HUES6 (cell line): ENCODE measurements around the gene GHSR.
"Not testable (repeated sequence)": the region's sequence is repeated elsewhere in the genome, so short reads cannot be mapped to it uniquely, and the experiment has no call there.

Experiments
- H3K27ac ChIP-seq: 2 replicates; pipeline ENCODE4 v1.7.0; 2013; ENCODE audit warnings: low read depth, mild to moderate bottlenecking, low read length, inconsistent platforms
- H3K27me3 ChIP-seq: 2 replicates; pipeline ENCODE4 v1.6.1; 2013; ENCODE audit warnings: low read length; ENCODE audit not compliant: control insufficient read depth, insufficient read depth
- H3K36me3 ChIP-seq: 2 replicates; pipeline ENCODE4 v1.6.1; 2013; ENCODE audit warnings: low read length; ENCODE audit not compliant: control insufficient read depth, insufficient read depth
- H3K4me1 ChIP-seq: 2 replicates; pipeline ENCODE4 v1.6.1; 2013; ENCODE audit warnings: low read length; ENCODE audit not compliant: control insufficient read depth, insufficient read depth
- H3K4me3 ChIP-seq: 2 replicates; pipeline ENCODE4 v1.5.1; 2013; ENCODE audit warnings: low read depth, low read length
- H3K9ac ChIP-seq: one replicate; pipeline ENCODE4 v1.6.1; 2013; ENCODE audit warnings: mild to moderate bottlenecking, low read length
- H3K9me3 ChIP-seq: 2 replicates; pipeline ENCODE4 v1.6.1; 2013; ENCODE audit warnings: low read depth, low read length; ENCODE audit not compliant: control insufficient read depth, insufficient read depth

Gene GHSR, protein sequence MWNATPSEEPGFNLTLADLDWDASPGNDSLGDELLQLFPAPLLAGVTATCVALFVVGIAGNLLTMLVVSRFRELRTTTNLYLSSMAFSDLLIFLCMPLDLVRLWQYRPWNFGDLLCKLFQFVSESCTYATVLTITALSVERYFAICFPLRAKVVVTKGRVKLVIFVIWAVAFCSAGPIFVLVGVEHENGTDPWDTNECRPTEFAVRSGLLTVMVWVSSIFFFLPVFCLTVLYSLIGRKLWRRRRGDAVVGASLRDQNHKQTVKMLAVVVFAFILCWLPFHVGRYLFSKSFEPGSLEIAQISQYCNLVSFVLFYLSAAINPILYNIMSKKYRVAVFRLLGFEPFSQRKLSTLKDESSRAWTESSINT

DNA sequence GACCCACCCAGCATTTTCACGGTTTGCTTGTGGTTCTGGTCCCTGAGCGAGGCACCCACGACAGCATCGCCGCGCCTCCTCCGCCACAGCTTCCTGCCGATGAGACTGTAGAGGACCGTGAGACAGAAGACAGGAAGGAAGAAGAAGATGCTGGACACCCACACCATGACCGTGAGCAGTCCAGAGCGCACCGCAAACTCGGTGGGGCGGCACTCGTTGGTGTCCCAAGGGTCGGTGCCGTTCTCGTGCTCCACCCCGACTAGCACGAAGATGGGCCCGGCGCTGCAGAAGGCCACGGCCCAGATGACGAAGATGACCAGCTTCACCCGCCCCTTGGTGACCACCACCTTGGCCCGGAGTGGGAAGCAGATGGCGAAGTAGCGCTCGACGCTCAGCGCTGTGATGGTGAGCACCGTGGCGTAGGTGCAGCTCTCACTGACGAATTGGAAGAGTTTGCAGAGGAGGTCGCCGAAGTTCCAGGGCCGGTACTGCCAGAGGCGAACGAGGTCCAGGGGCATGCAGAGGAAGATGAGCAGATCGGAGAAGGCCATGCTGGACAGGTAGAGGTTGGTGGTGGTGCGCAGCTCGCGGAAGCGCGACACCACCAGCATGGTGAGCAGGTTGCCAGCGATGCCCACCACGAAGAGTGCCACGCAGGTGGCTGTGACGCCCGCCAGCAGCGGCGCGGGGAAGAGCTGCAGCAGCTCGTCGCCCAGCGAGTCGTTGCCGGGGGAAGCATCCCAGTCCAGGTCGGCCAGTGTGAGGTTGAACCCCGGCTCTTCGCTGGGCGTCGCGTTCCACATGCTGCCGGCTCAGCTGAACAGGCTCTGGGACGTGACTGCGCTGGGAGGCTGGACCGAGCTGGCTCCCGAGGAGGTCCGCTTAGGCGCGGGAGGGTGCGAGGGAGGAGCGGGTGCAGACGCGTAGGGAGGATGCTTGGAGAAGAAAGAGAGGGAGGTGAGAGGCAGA, at the start of gene GHSR:
TSS of gene GHSR (minus strand) at position 846 of the 969 bp plus-strand sequence. CDS start at position 803, 43 bp downstream.
- no peak within 1 kb of the TSS for H3K9ac ChIP-seq
- peaks cover 16% of the 10 kb centered on the region; the same call in 1 of the 2 replicates for H3K4me1 ChIP-seq
- peaks cover 83% of the 10 kb centered on the region for H3K27me3 ChIP-seq
- no peaks in the 10 kb centered on the region for H3K9me3 ChIP-seq
- no peaks in the 10 kb centered on the region for H3K36me3 ChIP-seq
- no peak within 1 kb of the TSS for H3K27ac ChIP-seq
- peak within 1 kb of the TSS; percentile 47 for H3K4me3 ChIP-seq

DNA sequence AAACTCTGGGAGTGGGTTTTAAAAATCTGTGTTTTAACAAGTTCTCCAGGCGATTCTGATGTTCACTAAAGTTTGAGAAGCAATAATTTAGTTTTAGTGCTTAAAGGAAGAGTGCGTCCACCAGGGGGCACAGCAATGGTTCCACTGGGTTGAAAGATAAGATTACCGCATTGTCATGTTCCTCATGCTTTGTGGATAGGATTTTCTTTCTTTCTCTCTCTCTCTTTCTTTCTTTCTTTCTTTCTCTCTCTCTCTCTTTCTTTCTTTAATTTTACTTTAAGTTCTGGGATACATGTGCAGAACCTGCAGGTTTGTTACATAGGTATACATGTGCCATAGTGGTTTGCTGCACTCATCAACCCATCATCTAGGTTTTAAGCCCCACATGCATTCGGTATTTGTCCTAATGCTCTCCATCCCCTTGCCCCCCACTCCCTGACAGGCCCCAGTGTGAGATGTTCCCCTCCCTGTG, 42.0 kb upstream of the GHSR start:
- not testable (repeated sequence) for H3K4me3 ChIP-seq, H3K9me3 ChIP-seq, H3K27ac ChIP-seq, H3K4me1 ChIP-seq, H3K9ac ChIP-seq, H3K27me3 ChIP-seq, H3K36me3 ChIP-seq

DNA sequence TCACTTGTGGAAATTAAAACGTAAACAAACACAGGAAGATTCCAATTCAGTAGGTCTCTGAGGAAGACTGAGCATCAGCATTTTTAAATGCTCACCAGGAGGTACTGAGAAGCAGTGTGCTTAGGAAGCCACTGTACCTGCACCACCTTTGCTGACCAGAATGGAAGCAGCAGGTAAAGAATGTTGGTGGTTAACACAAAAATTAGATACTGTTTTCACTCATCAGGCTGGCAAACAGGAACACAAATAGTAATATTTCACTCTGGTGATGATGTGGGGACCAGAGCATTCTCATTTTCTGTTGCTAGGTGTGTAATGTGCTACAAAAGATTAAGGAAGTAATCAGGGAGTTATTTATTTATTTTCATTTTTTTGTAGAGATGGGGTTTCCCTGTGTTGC, 29.9 kb upstream of the GHSR start:
- H3K27ac ChIP-seq, result no peak overlapping the region
- H3K9me3 ChIP-seq, result no peaks in the 10 kb centered on the region
- H3K27me3 ChIP-seq, result no peaks in the 10 kb centered on the region

DNA sequence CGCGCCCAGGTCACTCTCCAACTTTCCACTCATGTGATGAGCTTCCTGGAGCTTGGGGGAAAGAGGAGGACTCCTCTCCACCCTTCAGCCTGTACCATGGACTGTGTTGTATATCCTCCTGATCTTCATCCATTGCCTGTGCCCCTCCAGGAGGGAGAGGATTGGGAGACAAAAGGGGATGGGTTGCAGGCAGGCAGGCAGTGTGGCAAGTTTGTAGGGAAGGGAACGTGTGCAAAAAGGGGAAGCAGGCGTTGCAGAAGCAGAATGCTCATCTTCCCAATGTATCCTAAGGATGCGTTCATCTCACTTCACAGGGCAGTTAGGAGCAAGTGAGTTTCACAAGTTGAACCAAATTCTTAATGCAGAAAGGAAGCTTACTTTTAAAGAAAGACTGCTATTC, 28.1 kb upstream of the GHSR start:
- no peaks in the 10 kb centered on the region for H3K9me3 ChIP-seq
- no peak overlapping the region for H3K9ac ChIP-seq
- no peaks in the 10 kb centered on the region for H3K36me3 ChIP-seq
- no peak overlapping the region for H3K4me3 ChIP-seq
- no peak overlapping the region for H3K27ac ChIP-seq
- H3K4me1 ChIP-seq, result 0 out of 2 replicates have a peak, but pooled peaks cover 4% of the 10 kb centered on the region
- H3K27me3 ChIP-seq, result no peaks in the 10 kb centered on the region

More for the DNA sequence above, 29.9 kb upstream of the GHSR start:
- no peak overlapping the region for H3K4me3 ChIP-seq
- H3K4me1 ChIP-seq, result 0 out of 2 replicates have a peak, but pooled peaks cover 4% of the 10 kb centered on the region
- H3K9ac ChIP-seq, result no peak overlapping the region
- no peaks in the 10 kb centered on the region for H3K36me3 ChIP-seq

DNA sequence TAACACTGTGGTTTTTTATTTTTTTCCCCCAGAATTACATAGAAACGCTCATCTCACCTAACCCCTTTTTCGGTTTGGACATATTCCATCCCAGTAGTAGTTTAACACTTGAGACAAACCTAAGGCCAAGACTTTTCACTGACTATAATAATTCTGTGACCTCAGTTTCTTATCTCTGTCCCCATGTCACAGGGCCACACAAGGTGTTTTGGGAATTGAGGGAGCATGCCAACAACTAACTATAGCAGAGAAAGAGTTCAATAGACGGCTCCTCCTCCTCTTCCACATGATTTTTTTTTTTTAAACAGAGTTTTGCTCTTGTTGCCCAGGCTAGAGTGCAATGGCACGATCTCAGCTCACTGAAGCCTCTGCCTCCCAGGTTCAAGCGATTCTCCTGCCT, 27.4 kb upstream of the GHSR start:
- Histone ChIP-seq H3K9ac (no peak overlapping the region), H3K27me3 (no peaks in the 10 kb centered on the region), H3K4me3 (no peak overlapping the region), H3K9me3 (no peaks in the 10 kb centered on the region), H3K27ac (no peak overlapping the region), H3K4me1 (0 out of 2 replicates have a peak, but pooled peaks cover 4% of the 10 kb centered on the region), H3K36me3 (no peaks in the 10 kb centered on the region)

DNA sequence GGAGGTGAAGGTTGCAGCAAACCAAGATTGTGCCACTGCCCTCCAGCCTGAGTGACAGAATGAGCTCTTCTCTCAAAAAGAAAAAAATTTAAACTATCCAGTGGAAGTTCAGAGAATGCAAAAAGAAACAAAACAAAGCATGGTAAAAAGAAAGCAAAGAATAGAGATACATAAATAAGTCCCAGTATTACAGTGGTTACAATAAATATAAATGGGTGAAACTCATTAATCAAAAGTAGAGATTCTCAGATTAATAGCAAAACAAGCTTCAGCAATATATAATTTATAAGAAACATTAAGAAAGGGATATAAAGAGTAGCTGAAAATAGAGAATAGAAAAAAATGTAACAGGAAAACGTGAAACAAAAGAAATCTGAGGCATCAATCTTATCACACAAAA, 23.6 kb upstream of the GHSR start:
- H3K36me3 ChIP-seq, result no peaks in the 10 kb centered on the region
- H3K4me1 ChIP-seq, result 0 out of 2 replicates have a peak, but pooled peaks cover 4% of the 10 kb centered on the region
- H3K9ac ChIP-seq, result no peak overlapping the region
- H3K4me3 ChIP-seq, result no peak overlapping the region
- no peaks in the 10 kb centered on the region for H3K9me3 ChIP-seq
- no peak overlapping the region for H3K27ac ChIP-seq
- no peaks in the 10 kb centered on the region for H3K27me3 ChIP-seq

DNA sequence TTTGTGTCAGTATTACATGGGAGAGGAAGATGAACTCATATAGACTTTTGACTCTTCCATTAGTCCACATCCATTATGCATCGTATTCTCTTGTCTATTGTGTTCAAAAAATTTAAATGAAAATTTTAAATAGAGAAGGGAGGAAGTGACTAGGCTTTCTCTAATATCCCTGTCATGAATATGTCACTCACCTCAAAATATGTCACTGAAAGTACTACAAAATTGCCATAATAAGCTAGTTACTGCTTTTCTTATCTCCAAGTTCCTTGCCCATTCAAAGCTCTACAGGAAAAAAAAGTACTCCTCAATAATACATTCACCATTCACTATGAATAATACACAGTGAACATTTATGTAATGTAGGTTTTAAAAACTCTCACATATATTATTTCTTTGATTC, 22.3 kb upstream of the GHSR start:
- no peaks in the 10 kb centered on the region for H3K27me3 ChIP-seq
- no peaks in the 10 kb centered on the region for H3K9me3 ChIP-seq
- no peaks in the 10 kb centered on the region for H3K36me3 ChIP-seq
- H3K4me3 ChIP-seq, result no peak overlapping the region
- H3K9ac ChIP-seq, result no peak overlapping the region
- no peaks in the 10 kb centered on the region for H3K4me1 ChIP-seq
- no peak overlapping the region for H3K27ac ChIP-seq

DNA sequence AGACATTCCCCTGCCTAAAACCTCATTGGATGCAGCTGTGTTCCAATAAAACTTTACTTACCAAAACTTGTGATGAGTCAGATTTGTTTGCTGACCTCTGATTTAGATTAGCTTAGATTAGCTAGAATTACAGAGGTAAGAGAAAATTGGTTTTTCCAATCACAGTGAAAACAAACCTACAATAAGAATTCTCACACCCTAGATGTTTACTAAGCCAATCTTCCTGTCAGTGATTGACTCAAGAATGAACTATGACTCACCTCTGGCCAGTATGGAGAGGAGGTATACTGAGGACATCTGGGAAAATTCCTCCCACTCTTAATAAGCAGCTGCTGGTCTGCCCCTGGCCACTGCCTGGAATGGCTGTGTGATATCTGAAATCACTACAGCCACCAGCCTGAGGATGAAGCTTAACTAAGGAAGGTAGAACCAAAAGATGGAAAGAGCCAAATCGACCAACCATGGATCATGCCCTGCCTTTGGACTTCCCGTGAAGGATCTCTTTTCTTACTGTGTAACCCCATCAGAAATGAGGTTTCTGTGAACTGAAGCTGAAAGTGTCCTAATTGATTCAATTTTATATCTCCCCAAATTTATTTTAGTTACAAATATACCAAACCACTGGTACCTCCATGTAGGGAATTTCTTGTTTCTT, 19.0 kb upstream of the GHSR start:
- H3K9ac ChIP-seq, result no peak overlapping the region

DNA sequence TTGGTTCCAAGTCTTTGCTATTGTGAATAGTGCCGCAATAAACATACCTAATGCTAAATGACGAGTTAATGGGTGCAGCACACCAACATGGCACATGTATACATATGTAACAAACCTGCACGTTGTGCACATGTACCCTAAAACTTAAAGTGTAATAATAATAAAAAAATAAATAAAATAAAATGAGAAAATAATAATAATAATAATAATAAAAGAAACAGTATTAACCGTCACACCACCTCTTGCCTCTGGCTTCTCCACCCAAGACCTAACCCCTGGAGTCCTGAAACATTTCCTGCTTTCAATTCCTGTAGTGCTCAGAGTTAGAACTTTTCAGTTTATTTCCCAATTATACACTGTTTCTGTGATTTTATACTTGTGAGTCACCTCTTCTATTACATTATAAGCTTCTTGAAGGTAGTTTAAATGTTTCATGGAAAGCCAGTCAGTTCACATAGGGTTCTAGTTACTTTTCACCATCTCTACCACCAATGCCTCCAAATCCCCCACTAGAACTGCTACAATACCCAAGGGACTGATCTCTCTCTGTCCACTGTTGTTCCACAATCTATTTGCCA, 18.4 kb upstream of the GHSR start:
- H3K4me1 ChIP-seq, result no peaks in the 10 kb centered on the region
- H3K4me3 ChIP-seq, result no peak overlapping the region
- H3K9ac ChIP-seq, result no peak overlapping the region
- H3K9me3 ChIP-seq, result no peaks in the 10 kb centered on the region
- no peaks in the 10 kb centered on the region for H3K36me3 ChIP-seq
- no peaks in the 10 kb centered on the region for H3K27me3 ChIP-seq
- no peak overlapping the region for H3K27ac ChIP-seq

More for the DNA sequence above, 19.0 kb upstream of the GHSR start:
- no peaks in the 10 kb centered on the region for H3K4me1 ChIP-seq
- no peaks in the 10 kb centered on the region for H3K9me3 ChIP-seq
- H3K4me3 ChIP-seq, result no peak overlapping the region
- H3K27ac ChIP-seq, result no peak overlapping the region
- H3K36me3 ChIP-seq, result no peaks in the 10 kb centered on the region
- no peaks in the 10 kb centered on the region for H3K27me3 ChIP-seq

DNA sequence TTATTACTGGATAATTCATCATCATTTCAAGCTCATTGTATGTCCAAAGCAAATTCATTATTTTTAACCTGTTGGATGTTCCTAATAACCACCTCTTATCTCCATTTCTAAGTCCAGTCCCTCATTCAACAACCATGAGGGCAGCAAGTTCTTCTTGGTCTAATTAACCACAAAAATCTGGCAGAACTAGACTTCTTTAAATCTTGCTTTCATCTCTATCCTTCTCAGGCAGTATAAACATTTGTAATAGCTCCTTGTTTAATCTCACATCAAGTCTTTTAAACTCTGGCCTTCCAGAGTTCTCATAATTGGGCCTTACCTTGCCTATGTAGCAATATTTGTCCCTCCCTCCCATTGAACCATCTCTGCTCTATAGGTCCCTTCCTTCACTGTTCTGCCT, 17.0 kb upstream of the GHSR start:
- Histone ChIP-seq H3K9me3 (no peaks in the 10 kb centered on the region), H3K4me1 (no peaks in the 10 kb centered on the region), H3K4me3 (no peak overlapping the region), H3K9ac (no peak overlapping the region), H3K36me3 (no peaks in the 10 kb centered on the region), H3K27me3 (no peaks in the 10 kb centered on the region), H3K27ac (no peak overlapping the region)
